MM.1S (cell line): ENCODE data around the gene CEP63.

Experiments
- EZH2 ChIP-seq: fragments of 300-600 bp; sonication (generic); optimal IDR thresholded peaks from 2 replicates; pipeline ENCODE3; 2017; ENCODE audit warnings: low read depth, mild to moderate bottlenecking, antibody characterized with exemption, low read length, mixed read lengths
- EZH2phosphoT487 ChIP-seq: fragments of 300-600 bp; sonication (generic); IDR thresholded peaks from 2 replicates; pipeline ENCODE4 v1.6.1; 2018; ENCODE audit warnings: antibody characterized with exemption, low read length
- TF ChIP-seq, protein P1 (sequence below): fragments of 300-600 bp; sonication (generic); IDR thresholded peaks from 2 replicates; pipeline ENCODE4 v1.5.1; 2016; ENCODE audit warnings: antibody characterized with exemption, low read length, mixed read lengths

DNA sequence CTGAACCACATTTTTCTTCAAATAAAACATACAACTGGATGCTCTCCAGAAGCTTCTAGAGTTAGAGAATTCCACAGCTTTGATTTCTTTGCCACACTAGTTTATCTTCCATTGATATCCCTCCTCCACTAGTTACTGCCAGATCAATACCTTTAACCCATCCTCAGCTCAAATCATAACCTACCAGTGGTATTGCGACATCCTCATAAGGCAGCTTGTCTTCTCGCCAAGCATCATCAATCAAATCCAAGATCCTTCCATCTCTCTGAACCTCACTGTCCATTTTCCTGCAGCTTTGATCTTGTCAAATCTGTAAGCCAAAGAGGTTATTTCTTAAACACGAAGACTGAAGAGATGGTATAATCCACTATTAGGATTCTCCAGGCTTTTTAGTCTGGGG lies 3.2 kb upstream of the CEP63 start:
- TF ChIP-seq, protein P1, sequence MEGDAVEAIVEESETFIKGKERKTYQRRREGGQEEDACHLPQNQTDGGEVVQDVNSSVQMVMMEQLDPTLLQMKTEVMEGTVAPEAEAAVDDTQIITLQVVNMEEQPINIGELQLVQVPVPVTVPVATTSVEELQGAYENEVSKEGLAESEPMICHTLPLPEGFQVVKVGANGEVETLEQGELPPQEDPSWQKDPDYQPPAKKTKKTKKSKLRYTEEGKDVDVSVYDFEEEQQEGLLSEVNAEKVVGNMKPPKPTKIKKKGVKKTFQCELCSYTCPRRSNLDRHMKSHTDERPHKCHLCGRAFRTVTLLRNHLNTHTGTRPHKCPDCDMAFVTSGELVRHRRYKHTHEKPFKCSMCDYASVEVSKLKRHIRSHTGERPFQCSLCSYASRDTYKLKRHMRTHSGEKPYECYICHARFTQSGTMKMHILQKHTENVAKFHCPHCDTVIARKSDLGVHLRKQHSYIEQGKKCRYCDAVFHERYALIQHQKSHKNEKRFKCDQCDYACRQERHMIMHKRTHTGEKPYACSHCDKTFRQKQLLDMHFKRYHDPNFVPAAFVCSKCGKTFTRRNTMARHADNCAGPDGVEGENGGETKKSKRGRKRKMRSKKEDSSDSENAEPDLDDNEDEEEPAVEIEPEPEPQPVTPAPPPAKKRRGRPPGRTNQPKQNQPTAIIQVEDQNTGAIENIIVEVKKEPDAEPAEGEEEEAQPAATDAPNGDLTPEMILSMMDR, result no peak
- TF ChIP-seq EZH2 (no peak), EZH2phosphoT487 (no peak)
